Left hindlimb (tissue), 1 donor: ENCODE results near the gene CCN2.

Source experiments
- DNase-seq: peaks from one replicate; pipeline ENCODE4 v3.0.0-alpha.2; 2018

Gene CCN2

DNA sequence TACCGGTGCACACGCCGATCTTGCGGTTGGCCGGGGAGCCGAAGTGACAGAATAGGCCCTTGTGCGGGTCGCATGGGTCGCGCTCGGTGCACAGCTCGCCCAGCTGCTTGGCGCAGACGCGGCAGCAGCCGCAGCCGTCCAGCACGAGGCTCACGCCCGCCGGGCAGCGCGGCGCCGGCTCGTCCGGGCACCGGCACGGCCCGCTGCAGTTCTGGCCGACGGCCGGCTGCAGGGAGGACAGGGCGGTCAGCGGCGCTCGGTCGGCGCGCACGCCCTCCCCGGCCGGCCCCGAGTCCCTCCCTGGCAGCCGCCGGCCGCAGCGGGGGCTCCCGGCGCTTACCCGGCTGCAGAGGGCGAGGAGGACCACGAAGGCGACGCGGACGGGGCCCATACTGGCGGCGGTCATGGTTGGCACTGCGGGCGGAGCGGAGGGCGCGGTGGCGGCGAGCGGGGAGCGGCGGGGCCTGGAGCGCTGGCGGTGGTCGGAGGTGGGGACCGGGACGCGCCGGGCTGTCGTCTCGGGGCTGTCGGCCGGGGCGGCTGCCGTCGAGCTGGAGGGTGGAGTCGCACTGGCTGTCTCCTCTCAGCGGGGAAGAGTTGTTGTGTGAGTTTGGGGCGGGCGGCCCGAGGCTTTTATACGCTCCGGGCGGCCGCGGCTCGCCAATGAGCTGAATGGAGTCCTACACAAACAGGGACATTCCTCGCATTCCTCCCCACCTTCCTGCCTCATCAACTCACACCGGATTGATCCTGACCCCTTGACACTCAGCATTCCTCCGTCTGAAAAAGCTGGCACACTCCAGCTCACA lies at the start of gene CCN2:
Gene CCN2 (minus strand): TSS at position 606 of the 809 bp plus-strand sequence. CDS start 200 bp downstream, at position 406.
- DNase-seq = peak; percentile 94

GRCh38 chr6:132000296-132000695 lies 49.1 kb upstream of the CCN2 start:
- DNase-seq = no peak

DNA sequence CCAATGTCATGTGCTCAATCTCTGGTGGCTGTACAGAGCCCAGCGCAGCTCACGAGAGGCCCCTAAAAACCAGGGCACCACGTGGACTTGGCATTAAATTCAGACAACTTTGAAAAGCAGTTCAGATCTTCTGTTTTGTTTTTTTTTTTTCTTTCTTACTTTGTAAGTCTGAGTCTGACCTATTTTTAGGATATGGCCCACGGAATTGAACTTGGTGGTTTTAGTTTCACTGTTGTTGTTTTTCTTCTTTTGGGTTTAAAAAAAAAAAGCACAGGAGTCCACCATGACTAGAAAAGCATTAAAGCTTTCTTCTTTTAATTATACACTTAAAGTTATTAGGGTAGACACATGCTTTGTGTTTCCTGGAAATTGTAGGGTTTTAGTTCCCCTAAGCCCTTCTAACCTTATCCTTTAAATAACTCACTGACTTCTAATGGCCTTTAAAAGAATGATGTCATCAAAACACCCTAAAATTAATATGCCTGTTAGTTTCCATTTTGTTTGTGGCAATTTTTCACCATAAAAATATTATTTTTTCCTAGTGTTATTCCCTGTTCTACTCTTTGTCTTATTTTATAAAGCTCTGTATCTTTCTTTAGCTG lies 48.5 kb upstream of the CCN2 start:
- DNase-seq = no peak

GRCh38 chr6:131998255-131998982 lies 47.2 kb upstream of the CCN2 start:
- no peak for DNase-seq

DNA sequence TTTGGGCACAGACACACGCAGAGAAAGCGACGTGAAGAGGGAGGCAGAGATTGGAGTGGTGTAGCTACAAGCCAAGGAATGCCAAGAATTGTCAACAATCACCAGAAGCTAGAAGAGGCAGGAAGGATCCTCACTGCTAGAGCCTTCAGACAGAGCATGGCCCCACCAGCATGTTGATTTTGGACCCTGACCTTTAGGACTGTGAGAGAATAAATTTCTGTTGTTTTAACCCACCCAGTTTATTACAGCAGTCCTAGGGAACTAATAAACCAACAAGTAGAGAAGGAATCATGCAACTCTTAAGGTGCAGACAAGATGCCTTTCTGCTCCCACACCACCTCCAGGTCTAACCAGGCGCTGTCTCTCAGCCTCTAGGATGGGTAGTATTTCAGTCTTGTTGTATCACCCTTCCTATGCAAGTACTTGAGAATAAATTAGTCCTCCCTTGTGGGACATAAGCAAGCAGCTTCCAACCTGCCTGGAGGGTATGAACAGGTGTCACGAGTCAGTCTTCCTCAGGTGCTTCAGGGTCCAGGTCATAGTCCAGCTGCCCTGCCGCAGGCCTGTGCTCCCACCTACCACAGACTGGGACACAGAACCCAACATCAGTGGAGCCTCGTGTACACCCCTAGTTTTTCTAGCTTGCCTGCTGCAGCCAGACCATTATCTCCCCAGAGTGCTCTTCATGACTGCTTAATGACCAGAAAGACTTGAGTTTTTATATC lies 46.4 kb upstream of the CCN2 start:
- DNase-seq = no peak

GRCh38 chr6:131995917-131996316 lies 44.7 kb upstream of the CCN2 start:
- no peak for DNase-seq

- no peak for DNase-seq
Observed at GRCh38 chr6:131992557-131992956, 41.4 kb upstream of the CCN2 start.

DNA sequence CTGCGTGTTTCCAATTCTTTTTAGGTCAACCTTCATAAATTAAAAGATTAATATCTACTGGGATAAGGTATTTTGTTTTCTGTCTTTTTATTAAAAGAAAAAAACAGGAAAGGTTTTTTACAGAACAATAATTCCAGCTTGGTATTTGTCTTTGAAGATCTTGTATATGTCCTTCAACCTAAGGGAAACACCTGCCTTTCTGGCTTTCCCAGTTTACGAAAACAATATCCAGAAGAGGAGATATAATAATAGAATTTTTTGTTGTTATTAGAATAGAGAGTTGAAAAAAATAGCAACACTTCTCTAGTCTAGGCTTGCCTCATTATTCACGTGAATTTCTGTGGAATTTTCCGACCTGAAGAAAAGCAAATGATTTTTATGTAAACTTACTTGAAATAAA lies 37.9 kb upstream of the CCN2 start:
- DNase-seq = no peak

- no peak for DNase-seq
Observed at GRCh38 chr6:131982740-131983259, 31.6 kb upstream of the CCN2 start.

- DNase-seq = no peak
Observed at GRCh38 chr6:131981624-131981978, 30.4 kb upstream of the CCN2 start.

DNA sequence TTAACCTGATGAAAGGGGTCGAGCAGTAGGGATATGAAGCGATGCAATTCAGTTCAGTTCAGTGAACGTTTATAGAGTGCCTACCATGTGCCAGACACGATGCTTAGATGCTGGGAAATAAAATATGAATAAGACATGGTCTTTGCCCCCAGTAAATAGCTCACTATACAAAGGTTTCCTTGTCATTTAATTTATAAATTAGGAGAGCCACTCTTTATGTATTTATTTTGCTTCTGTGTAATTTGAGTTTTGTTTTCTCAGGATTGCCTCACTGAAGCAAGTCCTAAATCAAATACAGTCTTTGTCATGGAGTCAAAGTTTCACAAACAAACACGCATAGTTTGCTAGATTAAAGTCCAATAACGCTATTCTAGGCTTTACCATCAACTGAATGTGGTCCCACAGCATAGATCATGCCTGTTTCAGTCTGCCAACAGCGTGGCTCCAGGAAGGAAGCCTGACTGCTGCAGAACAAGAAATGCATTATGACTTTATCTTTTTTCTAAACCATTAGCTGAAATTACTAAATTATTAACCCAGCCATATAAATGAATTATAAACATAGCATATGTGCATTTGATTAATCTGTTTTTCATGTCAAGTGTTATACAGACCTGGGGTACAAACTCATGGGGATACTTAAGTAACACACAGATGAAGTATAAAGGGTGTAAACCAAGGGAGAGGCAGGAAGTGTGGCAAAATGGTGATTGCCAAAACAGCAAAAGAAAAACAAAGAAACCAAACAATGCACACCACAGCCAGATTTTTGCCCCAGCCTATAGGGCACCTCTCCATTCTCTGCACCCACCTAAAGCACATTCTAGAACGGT lies 29.8 kb upstream of the CCN2 start:
- DNase-seq = no peak

DNA sequence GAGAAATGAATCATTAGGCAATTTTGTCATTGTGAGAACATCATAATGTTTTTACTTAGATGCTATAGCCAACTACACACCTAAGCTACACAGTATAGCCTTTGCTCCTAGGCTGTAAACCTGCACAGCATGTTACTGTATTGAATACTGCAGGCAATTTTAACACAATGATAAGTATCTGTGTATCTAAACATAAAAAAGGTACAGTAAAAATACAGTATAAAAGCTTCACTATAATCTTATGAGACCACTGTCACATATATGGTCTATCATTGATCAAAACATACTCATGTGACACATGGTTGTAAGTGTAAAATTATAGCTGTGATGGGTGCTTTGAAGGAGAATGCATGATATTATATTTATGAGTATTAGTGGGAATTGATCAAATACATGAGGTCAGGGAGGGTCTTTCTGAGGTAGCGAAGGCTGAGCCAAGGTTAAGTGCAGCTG lies 29.2 kb upstream of the CCN2 start:
- no peak for DNase-seq

GRCh38 chr6:131979515-131980337 lies 28.6 kb upstream of the CCN2 start:
- DNase-seq = no peak

GRCh38 chr6:131978522-131978921 lies 27.4 kb upstream of the CCN2 start:
- no peak for DNase-seq

GRCh38 chr6:131976545-131977061 lies 25.4 kb upstream of the CCN2 start:
- no peak for DNase-seq

GRCh38 chr6:131972741-131973140 lies 21.6 kb upstream of the CCN2 start:
- DNase-seq = no peak

DNA sequence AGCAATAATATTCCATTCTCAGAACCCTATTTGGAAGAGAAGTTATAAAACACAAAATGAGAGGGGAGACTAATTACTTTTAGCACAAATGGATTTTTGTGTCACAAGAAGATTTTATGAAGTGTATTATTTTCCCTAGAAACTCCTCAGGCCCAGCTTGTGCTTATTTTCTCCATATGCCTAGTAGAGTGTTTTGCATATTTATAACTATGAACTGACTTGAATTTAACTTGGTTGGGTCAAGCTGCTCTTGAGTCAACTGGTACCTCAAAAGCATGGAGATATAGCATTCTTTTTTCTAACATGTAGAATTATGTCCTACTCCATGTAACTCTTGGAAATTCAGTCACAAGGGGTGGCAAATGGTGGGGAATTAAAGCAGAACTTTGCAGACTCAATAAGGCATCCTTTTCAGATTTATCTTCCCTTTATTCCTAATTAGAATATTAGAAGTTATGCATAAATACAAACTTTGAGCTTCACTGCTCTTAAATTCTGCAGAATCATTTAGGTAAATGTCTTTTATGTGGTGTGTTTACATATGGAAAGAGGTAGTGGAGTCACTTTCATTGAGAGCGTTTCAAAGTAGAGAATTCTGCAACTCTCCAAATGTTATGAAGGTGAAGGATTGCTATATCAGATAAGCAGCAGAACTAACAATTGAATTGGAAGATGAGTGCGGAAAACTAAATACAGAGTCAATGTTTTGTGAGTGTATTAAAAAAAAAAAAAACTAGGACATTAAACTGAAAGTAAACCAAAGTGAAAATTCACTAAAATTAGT lies 19.1 kb upstream of the CCN2 start:
- DNase-seq = no peak

- no peak for DNase-seq
Observed at GRCh38 chr6:131968656-131969055, 17.5 kb upstream of the CCN2 start.

DNA sequence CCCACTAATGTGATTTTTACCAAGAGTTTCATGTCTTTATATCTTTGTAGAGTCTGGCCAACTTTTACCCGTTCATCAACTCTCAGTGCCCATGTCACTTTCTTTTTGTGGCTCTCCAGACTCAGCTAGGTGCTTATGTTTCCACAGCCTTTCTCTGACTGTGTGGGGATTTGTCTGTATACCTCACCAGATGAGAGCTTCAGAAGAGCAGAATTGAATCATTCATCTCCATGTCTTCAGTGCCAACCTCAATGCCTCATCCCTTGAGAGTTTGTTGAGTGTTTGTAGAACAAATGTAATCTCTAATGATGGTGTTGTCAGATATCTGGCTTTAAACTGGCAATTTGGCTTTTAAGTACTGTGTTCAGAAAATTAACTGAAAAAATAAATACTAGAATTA lies 16.8 kb upstream of the CCN2 start:
- DNase-seq = no peak

DNA sequence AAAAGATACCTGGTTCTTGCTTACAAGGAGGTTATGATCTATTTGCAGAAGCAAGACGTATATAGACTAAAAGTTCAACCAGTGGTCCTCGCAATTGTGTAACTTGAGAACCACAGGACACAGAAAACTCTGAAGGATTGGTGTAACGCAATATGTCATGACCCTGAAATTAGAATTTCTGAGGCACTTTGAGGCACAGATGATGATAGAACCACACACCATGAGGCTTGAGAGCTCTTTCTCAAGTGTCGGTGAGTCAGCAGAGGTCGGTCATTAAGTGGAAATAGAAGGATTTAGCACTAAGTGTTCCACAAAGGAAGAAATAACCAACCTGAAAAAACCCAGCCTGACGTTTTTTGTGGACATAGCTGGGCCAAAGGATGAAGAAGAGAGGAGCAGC lies 15.3 kb upstream of the CCN2 start:
- DNase-seq = no peak
